Esophagus muscularis mucosa (tissue), 4 donors: ENCODE measurements around the gene TRIM15.

Source experiments
- CTCF ChIP-seq, 3 experiments: fragments of 200-600 bp in 2 of 3; fragments of 450-650 bp in 1 of 3; sonication (generic) in 2 of 3; IDR thresholded peaks; one replicate each; pipeline ENCODE4 v1.5.1; 2017 to 2019; ENCODE audit warnings: antibody characterized with exemption in 3 of 3, mild to moderate bottlenecking in 2 of 3, moderate library complexity in 1 of 3
- EP300 ChIP-seq: sonication (generic); formaldehyde crosslinking; IDR thresholded peaks from one replicate; pipeline ENCODE4 v1.6.1; 2017; ENCODE audit warnings: antibody characterized with exemption
- POLR2A ChIP-seq: fragments of 450-650 bp; IDR thresholded peaks from one replicate; pipeline ENCODE4 v1.6.1; 2017; ENCODE audit warnings: antibody characterized with exemption, moderate library complexity, mild to moderate bottlenecking, low read depth

- TF ChIP-seq CTCF (IDR thresholded peaks at IDR 0.05) (no peak), POLR2A (no peak), EP300 (no peak)
These were observed 28.7 kb downstream of the TRIM15 start for GRCh38 chr6:30192076-30192475.
